Progenitor cell of endocrine pancreas (in vitro differentiated cells): ENCODE results near the gene UGT1A8. TPM values are rescaled to one million over a fixed set of nuclear protein-coding genes. Genes with fewer than 3 reads are reported as not detected.

Source experiments
- DNase-seq: peaks from one replicate; pipeline ENCODE4 v3.0.0; 2021; ENCODE audit warnings: low spot score; ENCODE audit not compliant: unreplicated experiment
- H3K27ac Mint-ChIP-seq: 2 replicates; pipeline ENCODE4 v1.8.0; 2021; ENCODE audit warnings: mild to moderate bottlenecking, moderate library complexity, mixed read lengths
- H3K27me3 Mint-ChIP-seq: 2 replicates; pipeline ENCODE4 v1.8.0; 2021; ENCODE audit warnings: mixed read lengths
- H3K36me3 Mint-ChIP-seq: 2 replicates; pipeline ENCODE4 v1.8.0; 2022; ENCODE audit warnings: mixed read lengths; ENCODE audit not compliant: insufficient read depth
- H3K4me1 Mint-ChIP-seq: 2 replicates; pipeline ENCODE4 v1.8.0; 2021; ENCODE audit warnings: low read depth, mixed read lengths
- H3K4me3 Mint-ChIP-seq: 2 replicates; pipeline ENCODE4 v1.8.0; 2021; ENCODE audit warnings: low read depth, mild to moderate bottlenecking, moderate library complexity, mixed read lengths
- H3K9me3 Mint-ChIP-seq: 2 replicates; pipeline ENCODE4 v1.8.0; 2021; ENCODE audit warnings: low read depth, mixed read lengths
- CTCF ChIP-seq: fragments of 200-600 bp; sonication (generic); IDR thresholded peaks from one replicate; pipeline ENCODE4 v1.5.0; 2021; ENCODE audit warnings: antibody characterized with exemption, mild to moderate bottlenecking; ENCODE audit not compliant: unreplicated experiment
- total RNA-seq: library from RNA; stranded (reverse); gene quantifications from 2 replicates; pipeline ENCODE4 v1.2.1, GENCODE V29; 2021

Gene UGT1A8
- total RNA-seq, 1 donor from 2014 or later, result not detected

GRCh38 chr2:233758849-233759248, 141.4 kb downstream of the UGT1A8 start:
- no peak overlapping the region for H3K4me3 Mint-ChIP-seq
- H3K9me3 Mint-ChIP-seq, result peaks cover 3% of the 10 kb centered on the region
- H3K27ac Mint-ChIP-seq, result no peak overlapping the region
- DNase-seq, result no peak
- H3K36me3 Mint-ChIP-seq, result no peaks in the 10 kb centered on the region
- no peak for TF ChIP-seq CTCF
- peaks cover 3% of the 10 kb centered on the region for H3K27me3 Mint-ChIP-seq
- peaks cover 6% of the 10 kb centered on the region for H3K4me1 Mint-ChIP-seq

- DNase-seq, result no peak
- Mint-ChIP-seq H3K4me1 (peaks cover 6% of the 10 kb centered on the region), H3K4me3 (no peak within 1 kb of the TSS), H3K27ac (no peak within 1 kb of the TSS), H3K9me3 (no peaks in the 10 kb centered on the region), H3K36me3 (no peaks in the 10 kb centered on the region), H3K27me3 (peaks cover 11% of the 10 kb centered on the region)
- TF ChIP-seq CTCF, result no peak
Observed at GRCh38 chr2:233760043-233760442, 142.6 kb downstream of the UGT1A8 start, which contains the start of gene UGT1A1. Gene UGT1A1, plus strand, starts transcription at chr2:233760270. Its CDS starts 18 bp downstream, at chr2:233760288.

- no peak for TF ChIP-seq CTCF
- no peaks in the 10 kb centered on the region for H3K9me3 Mint-ChIP-seq
- no peaks in the 10 kb centered on the region for H3K36me3 Mint-ChIP-seq
- no peak overlapping the region for H3K4me3 Mint-ChIP-seq
- H3K27ac Mint-ChIP-seq, result no peak overlapping the region
- peaks cover 14% of the 10 kb centered on the region for H3K27me3 Mint-ChIP-seq
- no peak for DNase-seq
- H3K4me1 Mint-ChIP-seq, result peaks cover 6% of the 10 kb centered on the region
Observed at GRCh38 chr2:233761040-233761769, 143.8 kb downstream of the UGT1A8 start.

GRCh38 chr2:233764264-233764663, 146.8 kb downstream of the UGT1A8 start:
- no peak for TF ChIP-seq CTCF
- no peaks in the 10 kb centered on the region for H3K36me3 Mint-ChIP-seq
- no peak overlapping the region for H3K27ac Mint-ChIP-seq
- no peaks in the 10 kb centered on the region for H3K9me3 Mint-ChIP-seq
- peaks cover 22% of the 10 kb centered on the region for H3K27me3 Mint-ChIP-seq
- H3K4me1 Mint-ChIP-seq, result peaks cover 2% of the 10 kb centered on the region
- no peak overlapping the region for H3K4me3 Mint-ChIP-seq
- DNase-seq, result no peak

- peaks cover 2% of the 10 kb centered on the region for H3K4me1 Mint-ChIP-seq
- no peaks in the 10 kb centered on the region for H3K9me3 Mint-ChIP-seq
- peaks cover 23% of the 10 kb centered on the region for H3K27me3 Mint-ChIP-seq
- H3K27ac Mint-ChIP-seq, result no peak overlapping the region
- TF ChIP-seq CTCF, result no peak
- DNase-seq, result no peak
- no peak overlapping the region for H3K4me3 Mint-ChIP-seq
- H3K36me3 Mint-ChIP-seq, result no peaks in the 10 kb centered on the region
Observed at GRCh38 chr2:233764761-233765160, 147.3 kb downstream of the UGT1A8 start.
